ENCODE measurements around the gene MRI1. TPM values are rescaled to one million over a fixed set of nuclear protein-coding genes. Genes with fewer than 3 reads are reported as not detected.

MRI1 gene
- total and polyA plus RNA-seq, 10 of the 15 experiments (the other 5 are each of a cell fraction or from before 2014, with no cell fraction given), result 5.4 to 50.3 (median 28.3) TPM

- TF ChIP-seq USF2 (IDR thresholded peaks at IDR 0.05; ENCODE audit: borderline replicate concordance, low read depth, low read length) (peak; percentile 8), ZNF622 (IDR thresholded peaks at IDR 0.05) (no peak), NR2F1 (conservative IDR thresholded peaks at IDR 0.05) (peak; percentile 67), RELA (IDR thresholded peaks at IDR 0.05; ENCODE audit: borderline replicate concordance, partially characterized antibody) (peak; percentile 5), ETV6 (conservative IDR thresholded peaks at IDR 0.05 in 1 of 2, IDR thresholded peaks at IDR 0.05 in 1 of 2; ENCODE audit: borderline replicate concordance in 1 of 2, low read depth in 1 of 2) (no peak), NFXL1 (IDR thresholded peaks at IDR 0.05; ENCODE audit: borderline replicate concordance) (peak; percentile 89; the same call in 1 of the 2 replicates), BHLHE40 (IDR thresholded peaks at IDR 0.05; ENCODE audit: borderline replicate concordance in 1 of 2, low read depth in 2 of 2, low read length in 1 of 2) (no peak; a peak in 1 of 4 replicates), TBL1XR1 (IDR thresholded peaks at IDR 0.05; ENCODE audit: low read depth, low read length) (0 out of 2 replicates have a peak, but pooled peaks have one; percentile 31), POLR2A (IDR thresholded peaks at IDR 0.05; ENCODE audit: low read depth, low read length) (peak; percentile 48), RUNX3 (IDR thresholded peaks at IDR 0.05; ENCODE audit: low read length) (no peak), ZBTB33 (IDR thresholded peaks at IDR 0.05) (peak; percentile 77; the same call in 1 of the 2 replicates), EZH2 (IDR thresholded peaks at IDR 0.05; ENCODE audit: borderline replicate concordance, control insufficient read depth, low read depth, low read length) (no peak), IKZF1 (conservative IDR thresholded peaks at IDR 0.05) (peak; percentile 20)
- TF ChIP-seq, protein P1, sequence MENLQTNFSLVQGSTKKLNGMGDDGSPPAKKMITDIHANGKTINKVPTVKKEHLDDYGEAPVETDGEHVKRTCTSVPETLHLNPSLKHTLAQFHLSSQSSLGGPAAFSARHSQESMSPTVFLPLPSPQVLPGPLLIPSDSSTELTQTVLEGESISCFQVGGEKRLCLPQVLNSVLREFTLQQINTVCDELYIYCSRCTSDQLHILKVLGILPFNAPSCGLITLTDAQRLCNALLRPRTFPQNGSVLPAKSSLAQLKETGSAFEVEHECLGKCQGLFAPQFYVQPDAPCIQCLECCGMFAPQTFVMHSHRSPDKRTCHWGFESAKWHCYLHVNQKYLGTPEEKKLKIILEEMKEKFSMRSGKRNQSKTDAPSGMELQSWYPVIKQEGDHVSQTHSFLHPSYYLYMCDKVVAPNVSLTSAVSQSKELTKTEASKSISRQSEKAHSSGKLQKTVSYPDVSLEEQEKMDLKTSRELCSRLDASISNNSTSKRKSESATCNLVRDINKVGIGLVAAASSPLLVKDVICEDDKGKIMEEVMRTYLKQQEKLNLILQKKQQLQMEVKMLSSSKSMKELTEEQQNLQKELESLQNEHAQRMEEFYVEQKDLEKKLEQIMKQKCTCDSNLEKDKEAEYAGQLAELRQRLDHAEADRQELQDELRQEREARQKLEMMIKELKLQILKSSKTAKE (IDR thresholded peaks at IDR 0.05; ENCODE audit: low read depth, poor library complexity, severe bottlenecking), result peak; percentile 56
- TF ChIP-seq, protein P2, sequence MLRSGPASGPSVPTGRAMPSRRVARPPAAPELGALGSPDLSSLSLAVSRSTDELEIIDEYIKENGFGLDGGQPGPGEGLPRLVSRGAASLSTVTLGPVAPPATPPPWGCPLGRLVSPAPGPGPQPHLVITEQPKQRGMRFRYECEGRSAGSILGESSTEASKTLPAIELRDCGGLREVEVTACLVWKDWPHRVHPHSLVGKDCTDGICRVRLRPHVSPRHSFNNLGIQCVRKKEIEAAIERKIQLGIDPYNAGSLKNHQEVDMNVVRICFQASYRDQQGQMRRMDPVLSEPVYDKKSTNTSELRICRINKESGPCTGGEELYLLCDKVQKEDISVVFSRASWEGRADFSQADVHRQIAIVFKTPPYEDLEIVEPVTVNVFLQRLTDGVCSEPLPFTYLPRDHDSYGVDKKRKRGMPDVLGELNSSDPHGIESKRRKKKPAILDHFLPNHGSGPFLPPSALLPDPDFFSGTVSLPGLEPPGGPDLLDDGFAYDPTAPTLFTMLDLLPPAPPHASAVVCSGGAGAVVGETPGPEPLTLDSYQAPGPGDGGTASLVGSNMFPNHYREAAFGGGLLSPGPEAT (IDR thresholded peaks at IDR 0.05; ENCODE audit: low read depth), result peak; percentile 49; the same call in 1 of the 2 replicates
- TF ChIP-seq, protein P3, sequence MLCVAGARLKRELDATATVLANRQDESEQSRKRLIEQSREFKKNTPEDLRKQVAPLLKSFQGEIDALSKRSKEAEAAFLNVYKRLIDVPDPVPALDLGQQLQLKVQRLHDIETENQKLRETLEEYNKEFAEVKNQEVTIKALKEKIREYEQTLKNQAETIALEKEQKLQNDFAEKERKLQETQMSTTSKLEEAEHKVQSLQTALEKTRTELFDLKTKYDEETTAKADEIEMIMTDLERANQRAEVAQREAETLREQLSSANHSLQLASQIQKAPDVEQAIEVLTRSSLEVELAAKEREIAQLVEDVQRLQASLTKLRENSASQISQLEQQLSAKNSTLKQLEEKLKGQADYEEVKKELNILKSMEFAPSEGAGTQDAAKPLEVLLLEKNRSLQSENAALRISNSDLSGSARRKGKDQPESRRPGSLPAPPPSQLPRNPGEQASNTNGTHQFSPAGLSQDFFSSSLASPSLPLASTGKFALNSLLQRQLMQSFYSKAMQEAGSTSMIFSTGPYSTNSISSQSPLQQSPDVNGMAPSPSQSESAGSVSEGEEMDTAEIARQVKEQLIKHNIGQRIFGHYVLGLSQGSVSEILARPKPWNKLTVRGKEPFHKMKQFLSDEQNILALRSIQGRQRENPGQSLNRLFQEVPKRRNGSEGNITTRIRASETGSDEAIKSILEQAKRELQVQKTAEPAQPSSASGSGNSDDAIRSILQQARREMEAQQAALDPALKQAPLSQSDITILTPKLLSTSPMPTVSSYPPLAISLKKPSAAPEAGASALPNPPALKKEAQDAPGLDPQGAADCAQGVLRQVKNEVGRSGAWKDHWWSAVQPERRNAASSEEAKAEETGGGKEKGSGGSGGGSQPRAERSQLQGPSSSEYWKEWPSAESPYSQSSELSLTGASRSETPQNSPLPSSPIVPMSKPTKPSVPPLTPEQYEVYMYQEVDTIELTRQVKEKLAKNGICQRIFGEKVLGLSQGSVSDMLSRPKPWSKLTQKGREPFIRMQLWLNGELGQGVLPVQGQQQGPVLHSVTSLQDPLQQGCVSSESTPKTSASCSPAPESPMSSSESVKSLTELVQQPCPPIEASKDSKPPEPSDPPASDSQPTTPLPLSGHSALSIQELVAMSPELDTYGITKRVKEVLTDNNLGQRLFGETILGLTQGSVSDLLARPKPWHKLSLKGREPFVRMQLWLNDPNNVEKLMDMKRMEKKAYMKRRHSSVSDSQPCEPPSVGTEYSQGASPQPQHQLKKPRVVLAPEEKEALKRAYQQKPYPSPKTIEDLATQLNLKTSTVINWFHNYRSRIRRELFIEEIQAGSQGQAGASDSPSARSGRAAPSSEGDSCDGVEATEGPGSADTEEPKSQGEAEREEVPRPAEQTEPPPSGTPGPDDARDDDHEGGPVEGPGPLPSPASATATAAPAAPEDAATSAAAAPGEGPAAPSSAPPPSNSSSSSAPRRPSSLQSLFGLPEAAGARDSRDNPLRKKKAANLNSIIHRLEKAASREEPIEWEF (IDR thresholded peaks at IDR 0.05; ENCODE audit: insufficient replicate concordance, low read depth, low read length), result no peak
Measured at GRCh38 chr19:13794757-13795589, 30.7 kb downstream of the MRI1 start, which contains the start of gene ZSWIM4 (continued).
